HG03175 (cell line): ENCODE data around the gene ABHD4.
"Not testable (repeated sequence)": the region's sequence is repeated elsewhere in the genome, so short reads cannot be mapped to it uniquely, and the experiment has no call there.

Experiments
- ATAC-seq: cut with Tn5 transposase; IDR thresholded peaks from one replicate; pipeline ENCODE4 v1.9.1; 2021; ENCODE audit warnings: mild to moderate bottlenecking, moderate library complexity; ENCODE audit not compliant: unreplicated experiment

Gene ABHD4

DNA sequence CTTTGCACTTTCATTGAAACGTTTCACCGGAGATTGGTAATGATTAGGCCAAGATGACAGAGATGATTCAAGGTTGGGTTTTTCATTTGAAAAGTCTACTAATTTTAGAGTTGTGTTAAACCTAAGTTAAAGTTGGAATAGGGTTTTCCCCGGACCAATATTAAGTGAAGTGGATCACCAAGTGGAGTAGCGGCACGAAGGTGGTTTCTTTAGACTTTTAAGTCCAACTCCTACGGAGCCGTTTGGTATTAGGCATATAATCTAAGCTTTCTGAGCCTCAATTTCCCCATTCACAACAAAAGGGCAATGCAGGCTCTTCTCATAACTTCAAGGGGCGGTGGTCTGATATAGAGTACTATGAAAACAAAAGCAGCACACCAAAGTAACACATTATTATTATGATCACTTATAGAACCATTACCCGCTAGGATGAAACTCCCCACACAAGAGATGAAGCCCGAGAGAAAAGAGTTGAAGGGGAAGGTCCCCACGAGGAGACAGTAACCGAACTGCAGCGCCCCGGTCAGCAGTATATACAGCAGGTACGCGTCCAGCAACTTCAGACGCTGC, 9.5 kb upstream of the ABHD4 start:
- no peak for ATAC-seq

GRCh38 chr14:22589096-22589839, 8.8 kb upstream of the ABHD4 start, which contains the start of gene DAD1:
DAD1 (minus strand) TSS chr14:22589224; CDS start chr14:22589157, 67 bp downstream.
- peak; percentile 85 for ATAC-seq

GRCh38 chr14:22593189-22593588, 4.9 kb upstream of the ABHD4 start:
- no peak for ATAC-seq

DNA sequence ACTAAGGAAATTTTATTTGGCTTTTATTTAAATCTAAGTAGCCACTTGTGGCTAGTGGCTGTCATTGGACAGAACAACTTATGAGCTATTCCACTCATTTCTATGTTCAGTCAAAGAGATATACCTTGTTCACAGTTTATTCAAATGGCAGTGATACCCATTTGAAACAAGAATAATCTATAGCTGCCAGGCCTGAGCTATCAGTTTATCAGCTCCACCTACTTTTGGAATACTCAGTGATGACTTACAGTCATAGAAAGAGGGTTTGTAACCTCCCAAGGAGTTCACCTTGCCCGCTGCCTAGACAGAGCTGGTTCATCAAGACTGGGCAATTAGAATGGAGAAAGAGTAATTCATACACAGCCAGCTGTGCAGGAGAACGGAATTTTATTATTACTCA, 4.5 kb upstream of the ABHD4 start:
- ATAC-seq: no peak

- no peak for ATAC-seq
Observed at GRCh38 chr14:22594156-22594716, 3.9 kb upstream of the ABHD4 start.

GRCh38 chr14:22596354-22596879, 1.7 kb upstream of the ABHD4 start:
- ATAC-seq: no peak

- no peak for ATAC-seq
Observed at GRCh38 chr14:22597265-22597664, 835 bp upstream of the ABHD4 start.

GRCh38 chr14:22597771-22598098, 365 bp upstream of the ABHD4 start:
- peak; percentile 12 for ATAC-seq

- no peak for ATAC-seq
Observed at GRCh38 chr14:22598896-22599244, 770 bp downstream of the ABHD4 start.

GRCh38 chr14:22599349-22599748, 1.2 kb downstream of the ABHD4 start:
- ATAC-seq: no peak

DNA sequence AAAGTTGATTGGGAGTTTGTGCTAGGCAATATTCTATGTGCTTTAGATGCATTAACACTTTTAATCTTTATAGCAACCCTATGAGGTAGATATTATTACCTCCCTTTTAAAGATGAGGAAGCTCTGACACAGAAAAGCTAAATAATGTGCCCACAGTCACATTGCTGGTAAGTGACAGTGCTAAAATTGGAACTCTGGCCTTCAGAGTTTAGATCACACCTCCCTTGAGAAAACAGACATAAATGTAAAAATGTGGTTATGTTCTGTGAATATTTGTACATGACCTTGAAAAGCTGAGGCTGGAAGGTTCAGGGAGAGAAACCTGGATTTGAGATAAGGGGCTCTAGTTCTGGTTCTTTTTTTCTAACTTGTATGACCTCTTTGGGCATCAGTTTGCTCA, 1.9 kb downstream of the ABHD4 start:
- ATAC-seq: no peak

DNA sequence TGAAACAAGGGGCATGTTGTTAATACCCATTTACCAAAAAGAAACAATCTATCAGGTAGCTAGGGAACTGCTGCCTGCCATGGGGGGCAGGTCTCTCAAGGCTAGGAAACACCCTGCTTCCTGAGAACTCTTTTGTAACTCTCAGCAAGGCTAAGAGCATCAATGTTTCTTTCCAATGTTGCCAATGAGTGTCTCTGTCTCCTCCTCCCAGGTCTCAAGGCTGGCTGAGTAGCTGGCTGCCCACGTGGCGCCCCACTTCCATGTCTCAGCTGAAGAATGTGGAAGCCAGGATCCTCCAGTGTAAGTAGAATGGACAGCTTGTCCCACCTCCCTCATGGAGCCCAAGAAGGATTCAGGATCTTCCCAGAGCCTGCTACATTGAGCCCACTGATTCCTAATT, 3.4 kb downstream of the ABHD4 start:
- no peak for ATAC-seq

GRCh38 chr14:22601996-22602395, 3.9 kb downstream of the ABHD4 start:
- no peak for ATAC-seq

- ATAC-seq: no peak
Observed at GRCh38 chr14:22602862-22603261, 4.8 kb downstream of the ABHD4 start.

DNA sequence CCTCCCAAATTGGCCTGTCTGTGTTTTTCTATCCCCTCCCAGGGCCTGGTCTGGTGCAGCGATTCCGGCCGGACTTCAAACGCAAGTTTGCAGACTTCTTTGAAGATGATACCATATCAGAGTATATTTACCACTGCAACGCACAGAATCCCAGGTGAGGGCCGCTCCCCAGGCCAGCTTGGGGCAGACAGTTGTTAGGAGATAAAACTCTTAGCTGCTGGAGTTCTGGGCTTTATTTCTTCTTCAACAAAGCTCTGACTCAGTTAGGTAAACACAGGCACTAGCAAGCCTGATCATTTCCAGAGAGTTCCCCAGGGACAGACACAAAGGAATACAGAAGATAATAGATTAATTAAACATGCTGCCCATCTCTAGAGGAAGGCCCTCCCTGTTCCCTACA, 8.3 kb downstream of the ABHD4 start:
- ATAC-seq: no peak

DNA sequence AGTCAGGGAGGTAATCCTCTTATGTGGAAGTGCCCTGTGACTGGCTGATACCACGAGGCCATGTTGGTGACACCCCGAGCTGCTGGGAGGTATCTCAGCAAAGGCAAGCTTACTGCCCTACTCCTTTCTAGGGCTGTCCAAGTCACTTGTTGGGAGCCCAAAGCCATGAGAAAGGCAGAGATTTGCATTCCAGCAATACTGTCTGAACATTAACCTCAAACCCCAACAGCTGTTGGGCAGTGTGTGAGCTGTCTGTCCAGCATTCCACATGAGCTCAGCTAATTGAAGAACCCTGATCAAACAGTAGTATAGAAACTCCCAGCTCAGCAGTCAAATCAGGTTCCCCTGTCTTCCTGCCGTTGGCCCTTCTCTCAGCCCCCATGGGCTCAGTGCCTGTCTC, 9.2 kb downstream of the ABHD4 start:
- no peak for ATAC-seq

DNA sequence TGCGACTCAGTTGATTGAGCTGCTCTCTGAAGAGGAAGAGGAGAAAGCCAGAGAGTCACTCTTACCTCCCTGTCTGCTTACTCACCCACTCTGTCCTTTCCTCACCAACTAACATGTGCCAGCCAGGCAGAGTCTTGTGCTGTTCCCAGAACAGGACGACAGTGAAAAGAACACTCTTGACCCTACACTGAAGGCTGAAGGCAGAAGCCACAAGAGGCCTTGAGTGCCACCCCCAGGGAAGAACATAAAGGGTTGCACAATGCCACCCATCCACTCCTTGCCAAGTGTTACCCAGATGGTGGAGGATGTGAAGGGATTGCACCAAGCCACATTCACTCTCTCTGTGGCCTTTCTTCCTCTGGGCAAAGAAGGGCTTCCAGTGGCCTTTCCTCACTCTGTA, 12.8 kb downstream of the ABHD4 start:
- no peak for ATAC-seq

- ATAC-seq: no peak
Observed at GRCh38 chr14:22613106-22613695, 15.1 kb downstream of the ABHD4 start.

DNA sequence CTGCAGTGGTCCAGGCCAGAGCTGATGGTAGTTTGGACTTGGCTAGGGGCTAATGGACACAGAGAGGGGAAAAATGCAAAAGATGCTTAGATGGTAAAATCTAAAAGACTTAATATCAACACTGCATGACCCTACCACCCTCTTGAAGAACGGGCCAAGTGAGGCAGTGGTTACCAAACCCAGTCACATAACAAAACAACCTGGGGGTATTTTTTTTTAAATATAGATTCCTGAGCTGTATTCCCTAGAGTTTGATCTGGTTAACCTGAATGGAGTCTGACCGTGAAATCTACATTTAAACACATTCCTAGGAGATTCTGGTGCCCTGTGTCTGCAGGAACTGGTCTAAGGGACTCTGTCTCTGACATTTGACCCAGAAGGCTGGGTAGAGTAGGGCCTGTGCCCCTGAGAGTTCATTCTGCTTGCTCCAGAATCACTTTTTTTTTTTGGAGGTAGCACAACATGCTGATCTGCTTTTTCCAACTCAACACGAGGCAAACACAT, 15.7 kb downstream of the ABHD4 start:
- ATAC-seq: no peak

DNA sequence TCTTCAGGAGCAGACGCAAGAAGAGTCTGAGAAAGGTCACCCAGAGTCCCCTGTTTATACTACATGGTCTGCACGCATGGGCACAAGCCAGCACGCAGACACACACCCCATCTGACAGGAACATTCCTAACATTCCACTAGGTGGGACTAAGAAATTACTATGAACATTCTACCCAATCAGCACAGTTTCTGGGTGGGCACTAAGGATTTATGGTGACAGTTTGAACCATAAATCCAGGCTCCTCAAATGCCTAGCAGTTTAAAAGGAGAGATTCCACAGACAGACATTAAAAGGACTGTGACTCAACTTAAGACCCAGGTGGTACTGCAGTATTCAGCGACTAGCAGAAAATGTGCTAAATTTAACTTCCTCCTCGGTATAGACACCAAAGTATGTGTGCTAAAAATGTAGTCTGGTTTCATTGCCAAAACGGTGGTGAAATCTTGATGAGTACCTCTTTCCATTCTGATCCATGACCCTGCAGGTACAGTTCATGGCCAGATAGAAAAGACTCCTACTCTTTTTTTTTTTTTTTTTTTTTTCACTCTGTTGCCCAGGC, 16.2 kb downstream of the ABHD4 start:
- ATAC-seq: no peak

GRCh38 chr14:22615765-22616164, 17.7 kb downstream of the ABHD4 start:
- not testable (repeated sequence) for ATAC-seq
